ENCODE results near the gene CLINT1. TPM values are rescaled to one million over a fixed set of nuclear protein-coding genes. Genes with fewer than 3 reads are reported as not detected.

The CLINT1 gene
- total and polyA plus RNA-seq, 9 of the 15 experiments (the other 6 are each of a cell fraction or from before 2014, with no cell fraction given): 23.6 to 125 (median 71.4) TPM

GRCh38 chr5:157900644-157901043, 41.7 kb upstream of the CLINT1 start:
- intact Hi-C loops (cut with micrococcal nuclease) (no loop called here), in situ Hi-C loops (cut with MboI) (no loop called here)
- Histone ChIP-seq H3K27ac (ENCODE audit: extremely low read depth, low read depth, low read length) (no peak overlapping the region), H3K9ac (ENCODE audit: insufficient read depth in 1 of 2, low read depth in 2 of 2, low read length in 2 of 2) (no peak overlapping the region), H2AFZ (ENCODE audit: low read depth, low read length) (no peak overlapping the region), H3K4me1 (replicated peaks in 1 of 2; ENCODE audit: control insufficient read depth in 2 of 2, insufficient read depth in 2 of 2, low read length in 2 of 2) (no peaks in the 10 kb centered on the region), H4K20me1 (replicated peaks; ENCODE audit: control insufficient read depth, insufficient read depth, low read length) (no peaks in the 10 kb centered on the region), H3K27me3 (ENCODE audit: control insufficient read depth in 2 of 2, insufficient read depth in 2 of 2, low read length in 2 of 2) (peaks cover 4% of the 10 kb centered on the region in 2 experiments; a peak in 3 of 5 replicates), H3K36me3 (ENCODE audit: control insufficient read depth, insufficient read depth, low read length) (no peaks in the 10 kb centered on the region), H3K79me2 (ENCODE audit: control insufficient read depth, insufficient read depth, low read length) (no peaks in the 10 kb centered on the region), H3K4me3 (no peak overlapping the region), H3K4me2 (ENCODE audit: insufficient read depth, low read length) (no peak overlapping the region), H3K9me3 (replicated peaks; ENCODE audit: control insufficient read depth, insufficient read depth, low read depth, low read length) (no peaks in the 10 kb centered on the region), H3K9me1 (ENCODE audit: control insufficient read depth, insufficient read depth, low read length) (no peaks in the 10 kb centered on the region)
- FAIRE-seq: no peak
- no peak for ATAC-seq
- no peak for DNase-seq (ENCODE audit: extremely low read depth in 1 of 4, low spot score in 3 of 4)
- ChIA-PET CTCF (ENCODE audit: low intra/inter-chr PET ratio) (no interaction called here), POLR2A (no interaction called here)
- BruUV-seq (replicated peaks): no TSS peak
- TF ChIP-seq, protein P1, sequence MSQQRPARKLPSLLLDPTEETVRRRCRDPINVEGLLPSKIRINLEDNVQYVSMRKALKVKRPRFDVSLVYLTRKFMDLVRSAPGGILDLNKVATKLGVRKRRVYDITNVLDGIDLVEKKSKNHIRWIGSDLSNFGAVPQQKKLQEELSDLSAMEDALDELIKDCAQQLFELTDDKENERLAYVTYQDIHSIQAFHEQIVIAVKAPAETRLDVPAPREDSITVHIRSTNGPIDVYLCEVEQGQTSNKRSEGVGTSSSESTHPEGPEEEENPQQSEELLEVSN (IDR thresholded peaks at IDR 0.05; ENCODE audit: borderline replicate concordance in 1 of 2, extremely low read depth in 1 of 2, insufficient read depth in 1 of 2, insufficient read length in 1 of 2, low read depth in 1 of 2, low read length in 1 of 2, poor library complexity in 1 of 2, severe bottlenecking in 1 of 2): no peak
- TF ChIP-seq, protein P2, sequence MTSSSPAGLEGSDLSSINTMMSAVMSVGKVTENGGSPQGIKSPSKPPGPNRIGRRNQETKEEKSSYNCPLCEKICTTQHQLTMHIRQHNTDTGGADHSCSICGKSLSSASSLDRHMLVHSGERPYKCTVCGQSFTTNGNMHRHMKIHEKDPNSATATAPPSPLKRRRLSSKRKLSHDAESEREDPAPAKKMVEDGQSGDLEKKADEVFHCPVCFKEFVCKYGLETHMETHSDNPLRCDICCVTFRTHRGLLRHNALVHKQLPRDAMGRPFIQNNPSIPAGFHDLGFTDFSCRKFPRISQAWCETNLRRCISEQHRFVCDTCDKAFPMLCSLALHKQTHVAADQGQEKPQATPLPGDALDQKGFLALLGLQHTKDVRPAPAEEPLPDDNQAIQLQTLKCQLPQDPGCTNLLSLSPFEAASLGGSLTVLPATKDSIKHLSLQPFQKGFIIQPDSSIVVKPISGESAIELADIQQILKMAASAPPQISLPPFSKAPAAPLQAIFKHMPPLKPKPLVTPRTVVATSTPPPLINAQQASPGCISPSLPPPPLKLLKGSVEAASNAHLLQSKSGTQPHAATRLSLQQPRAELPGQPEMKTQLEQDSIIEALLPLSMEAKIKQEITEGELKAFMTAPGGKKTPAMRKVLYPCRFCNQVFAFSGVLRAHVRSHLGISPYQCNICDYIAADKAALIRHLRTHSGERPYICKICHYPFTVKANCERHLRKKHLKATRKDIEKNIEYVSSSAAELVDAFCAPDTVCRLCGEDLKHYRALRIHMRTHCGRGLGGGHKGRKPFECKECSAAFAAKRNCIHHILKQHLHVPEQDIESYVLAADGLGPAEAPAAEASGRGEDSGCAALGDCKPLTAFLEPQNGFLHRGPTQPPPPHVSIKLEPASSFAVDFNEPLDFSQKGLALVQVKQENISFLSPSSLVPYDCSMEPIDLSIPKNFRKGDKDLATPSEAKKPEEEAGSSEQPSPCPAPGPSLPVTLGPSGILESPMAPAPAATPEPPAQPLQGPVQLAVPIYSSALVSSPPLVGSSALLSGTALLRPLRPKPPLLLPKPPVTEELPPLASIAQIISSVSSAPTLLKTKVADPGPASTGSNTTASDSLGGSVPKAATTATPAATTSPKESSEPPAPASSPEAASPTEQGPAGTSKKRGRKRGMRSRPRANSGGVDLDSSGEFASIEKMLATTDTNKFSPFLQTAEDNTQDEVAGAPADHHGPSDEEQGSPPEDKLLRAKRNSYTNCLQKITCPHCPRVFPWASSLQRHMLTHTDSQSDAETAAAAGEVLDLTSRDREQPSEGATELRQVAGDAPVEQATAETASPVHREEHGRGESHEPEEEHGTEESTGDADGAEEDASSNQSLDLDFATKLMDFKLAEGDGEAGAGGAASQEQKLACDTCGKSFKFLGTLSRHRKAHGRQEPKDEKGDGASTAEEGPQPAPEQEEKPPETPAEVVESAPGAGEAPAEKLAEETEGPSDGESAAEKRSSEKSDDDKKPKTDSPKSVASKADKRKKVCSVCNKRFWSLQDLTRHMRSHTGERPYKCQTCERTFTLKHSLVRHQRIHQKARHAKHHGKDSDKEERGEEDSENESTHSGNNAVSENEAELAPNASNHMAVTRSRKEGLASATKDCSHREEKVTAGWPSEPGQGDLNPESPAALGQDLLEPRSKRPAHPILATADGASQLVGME (CRISPR knock-in tag; IDR thresholded peaks at IDR 0.05): no peak
- TF ChIP-seq NFXL1 (CRISPR knock-in tag; IDR thresholded peaks at IDR 0.05): no peak
- no peak for TF ChIP-seq NR2C1 (IDR thresholded peaks at IDR 0.05)
- TF ChIP-seq NR2C1 (tag; IDR thresholded peaks at IDR 0.05): no peak
- no peak for TF ChIP-seq ZNF253 (CRISPR knock-in tag; conservative IDR thresholded peaks at IDR 0.05)
- no peak for TF ChIP-seq ZNF133 (CRISPR knock-in tag; IDR thresholded peaks at IDR 0.05)
- no peak for TF ChIP-seq ZNF778 (CRISPR knock-in tag; IDR thresholded peaks at IDR 0.05)
- no peak for TF ChIP-seq HES1 (IDR thresholded peaks at IDR 0.05; ENCODE audit: low read depth)
- 3% methylated on average over 4 of the region's 4 CpGs for WGBS (ENCODE audit: insufficient coverage, low coverage, missing lambda C conversion rate)

Measured in K562 (cell line).